SK-N-SH treated with all-trans-retinoic acid at 6 μM for 48 hours (cell line): ENCODE data around the gene OSBPL7.

Source experiments
- ATAC-seq: fragments of 200-7000 bp; cut with Tn5 transposase; 3 replicates; pipeline ENCODE4 v1.9.1; 2020; ENCODE audit warnings: mild to moderate bottlenecking, moderate library complexity
- ARNTL ChIP-seq: fragments of 450-650 bp; formaldehyde crosslinking; IDR thresholded peaks from 2 replicates; pipeline ENCODE4 v1.5.0; 2020; ENCODE audit warnings: low read depth, mild to moderate bottlenecking, moderate library complexity, borderline replicate concordance
- BACH2 ChIP-seq: fragments of 250-450 bp; sonication (Bioruptor Pico); IDR thresholded peaks from 2 replicates; pipeline ENCODE4 v1.9.0; 2021; ENCODE audit warnings: mild to moderate bottlenecking, borderline replicate concordance
- CSDC2 ChIP-seq: fragments of 250-450 bp; sonication (Bioruptor Pico); IDR thresholded peaks from 2 replicates; pipeline ENCODE4 v1.5.0; 2020; ENCODE audit warnings: mild to moderate bottlenecking, moderate library complexity
- ESRRG ChIP-seq: fragments of 250-450 bp; sonication (Bioruptor Pico); IDR thresholded peaks from 2 replicates; pipeline ENCODE4 v1.6.1; 2021; ENCODE audit warnings: mild to moderate bottlenecking
- GLIS3 ChIP-seq: fragments of 250-450 bp; sonication (Bioruptor Pico); IDR thresholded peaks from 2 replicates; pipeline ENCODE4 v1.5.0; 2020; ENCODE audit warnings: mild to moderate bottlenecking, moderate library complexity
- ISL1 ChIP-seq: fragments of 250-450 bp; sonication (Bioruptor Pico); IDR thresholded peaks from 2 replicates; pipeline ENCODE4 v2.1.2; 2022; ENCODE audit warnings: mild to moderate bottlenecking, moderate library complexity
- POU6F1 ChIP-seq: fragments of 250-450 bp; sonication (Bioruptor Pico); IDR thresholded peaks from 2 replicates; pipeline ENCODE4 v1.8.0; 2021; ENCODE audit warnings: low read depth, mild to moderate bottlenecking, moderate library complexity, borderline replicate concordance
- PPARA ChIP-seq: fragments of 250-450 bp; sonication (Bioruptor Pico); IDR thresholded peaks from 2 replicates; pipeline ENCODE4 v1.5.0; 2020; ENCODE audit warnings: mild to moderate bottlenecking, borderline replicate concordance
- RARB ChIP-seq: fragments of 250-450 bp; sonication (Bioruptor Pico); IDR thresholded peaks from 2 replicates; pipeline ENCODE4 v1.8.0; 2021; ENCODE audit warnings: mild to moderate bottlenecking, moderate library complexity
- TCF4 ChIP-seq: fragments of 250-450 bp; sonication (Bioruptor Pico); IDR thresholded peaks from 2 replicates; pipeline ENCODE4 v1.8.0; 2021; ENCODE audit warnings: mild to moderate bottlenecking, moderate library complexity, borderline replicate concordance
- TOX ChIP-seq: fragments of 250-450 bp; sonication (Bioruptor Pico); IDR thresholded peaks from 2 replicates; pipeline ENCODE4 v1.8.0; 2021; ENCODE audit warnings: mild to moderate bottlenecking, moderate library complexity, borderline replicate concordance
- ZC3H10 ChIP-seq: fragments of 250-450 bp; sonication (Bioruptor Pico); IDR thresholded peaks from 2 replicates; pipeline ENCODE4 v1.5.1; 2021; ENCODE audit warnings: mild to moderate bottlenecking, moderate library complexity
- ZFP30 ChIP-seq: fragments of 450-650 bp; formaldehyde crosslinking; IDR thresholded peaks from 2 replicates; pipeline ENCODE4 v1.5.0; 2022; ENCODE audit warnings: mild to moderate bottlenecking, moderate library complexity
- ZNF565 ChIP-seq: fragments of 450-650 bp; formaldehyde crosslinking; conservative IDR thresholded peaks from 2 replicates; pipeline ENCODE4 v1.5.0; 2020; ENCODE audit warnings: low read depth, mild to moderate bottlenecking, moderate library complexity
- ZNF70 ChIP-seq: fragments of 450-650 bp; formaldehyde crosslinking; IDR thresholded peaks from 2 replicates; pipeline ENCODE4 v1.5.0; 2020; ENCODE audit warnings: mild to moderate bottlenecking, moderate library complexity
- ZNF8 ChIP-seq: fragments of 450-650 bp; formaldehyde crosslinking; IDR thresholded peaks from 2 replicates; pipeline ENCODE4 v1.5.0; 2020; ENCODE audit warnings: mild to moderate bottlenecking, moderate library complexity
- TF ChIP-seq, protein P1 (sequence below): fragments of 250-450 bp; sonication (Bioruptor Pico); IDR thresholded peaks from 2 replicates; pipeline ENCODE4 v1.8.0; 2020; ENCODE audit warnings: mild to moderate bottlenecking, moderate library complexity, borderline replicate concordance
- TF ChIP-seq, protein P2 (sequence below): fragments of 250-450 bp; sonication (Bioruptor Pico); IDR thresholded peaks from 2 replicates; pipeline ENCODE4 v1.5.1; 2020; ENCODE audit warnings: low read depth, mild to moderate bottlenecking, moderate library complexity
- TF ChIP-seq, protein P3 (sequence below): fragments of 250-450 bp; sonication (Bioruptor Pico); IDR thresholded peaks from 2 replicates; pipeline ENCODE4 v1.5.0; 2020; ENCODE audit warnings: mild to moderate bottlenecking, moderate library complexity
- TF ChIP-seq, protein P4 (sequence below): fragments of 250-450 bp; sonication (Bioruptor Pico); IDR thresholded peaks from 2 replicates; pipeline ENCODE4 v1.5.1; 2021; ENCODE audit warnings: mild to moderate bottlenecking, moderate library complexity

OSBPL7 gene

DNA sequence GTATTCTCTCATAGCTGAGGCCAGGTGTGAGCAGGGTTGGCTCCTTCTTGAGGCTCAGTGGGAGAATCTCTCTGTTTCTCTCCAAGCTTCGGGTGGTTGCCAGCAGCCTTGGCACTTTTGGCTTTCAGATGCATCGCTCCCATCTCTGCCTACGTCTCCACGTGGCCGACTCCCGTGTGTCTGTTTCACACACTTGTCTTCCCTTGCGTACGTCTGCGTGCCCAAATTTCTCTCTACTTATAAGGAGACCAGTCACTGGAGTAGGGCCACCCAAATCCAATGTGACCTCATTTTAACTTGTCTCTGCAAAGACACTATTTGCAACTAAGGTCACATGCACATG lies 14.7 kb downstream of the OSBPL7 start (continued):
- no peak for TF ChIP-seq CSDC2 (CRISPR knock-in tag)

DNA sequence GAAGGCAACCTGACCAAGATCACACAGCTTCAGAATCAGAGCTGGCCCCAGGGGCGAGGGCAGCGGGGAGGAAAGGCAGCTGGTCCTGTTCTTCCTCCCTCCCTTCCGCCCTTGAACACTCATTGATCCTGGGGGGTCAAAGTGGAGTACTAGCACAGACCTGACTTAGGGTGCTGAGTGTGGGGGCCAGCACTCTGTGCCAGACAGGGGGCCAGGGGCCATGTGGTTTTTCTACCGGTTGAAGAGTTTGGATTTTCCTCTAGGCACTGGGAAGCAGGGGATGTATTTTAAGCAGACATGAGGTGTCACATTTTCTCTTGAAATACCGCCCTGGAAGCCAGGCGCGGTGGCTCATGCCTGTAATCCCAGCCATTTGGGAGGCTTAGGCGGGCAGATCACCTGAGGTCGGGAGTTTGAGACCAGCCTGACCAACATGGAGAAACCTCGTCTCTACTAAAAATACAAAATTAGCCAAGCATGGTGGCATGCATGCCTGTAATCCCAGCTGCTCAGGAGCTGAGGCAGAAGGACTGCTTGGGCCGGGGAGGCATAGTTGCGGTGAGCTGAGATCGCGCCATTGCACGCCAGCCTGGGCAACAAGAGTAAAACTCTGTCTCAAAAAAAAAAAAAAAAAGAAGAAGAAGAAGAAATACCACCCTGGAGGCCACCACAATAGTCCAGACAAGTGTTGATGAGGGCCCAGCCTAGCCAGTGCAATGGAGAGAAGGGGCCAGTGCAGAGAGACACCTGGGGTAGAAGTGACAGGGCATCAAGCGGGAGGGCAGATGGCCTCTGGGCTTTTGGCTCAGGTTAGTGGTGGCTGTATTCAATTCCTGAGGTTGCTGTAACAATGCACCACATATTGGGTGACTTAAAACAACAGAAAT lies 15.3 kb downstream of the OSBPL7 start:
- ATAC-seq, result no peak
- TF ChIP-seq RARB (CRISPR knock-in tag) (no peak), ZNF70 (CRISPR knock-in tag) (no peak), BACH2 (CRISPR knock-in tag) (no peak)

GRCh38 chr17:47804461-47804860 lies 17.1 kb downstream of the OSBPL7 start:
- no peak for TF ChIP-seq PPARA (CRISPR knock-in tag)
- TF ChIP-seq ZFP30 (CRISPR knock-in tag), result no peak
- TF ChIP-seq CSDC2 (CRISPR knock-in tag), result no peak
- TF ChIP-seq, all 23 proteins: peak for 0
- ATAC-seq, result no peak

DNA sequence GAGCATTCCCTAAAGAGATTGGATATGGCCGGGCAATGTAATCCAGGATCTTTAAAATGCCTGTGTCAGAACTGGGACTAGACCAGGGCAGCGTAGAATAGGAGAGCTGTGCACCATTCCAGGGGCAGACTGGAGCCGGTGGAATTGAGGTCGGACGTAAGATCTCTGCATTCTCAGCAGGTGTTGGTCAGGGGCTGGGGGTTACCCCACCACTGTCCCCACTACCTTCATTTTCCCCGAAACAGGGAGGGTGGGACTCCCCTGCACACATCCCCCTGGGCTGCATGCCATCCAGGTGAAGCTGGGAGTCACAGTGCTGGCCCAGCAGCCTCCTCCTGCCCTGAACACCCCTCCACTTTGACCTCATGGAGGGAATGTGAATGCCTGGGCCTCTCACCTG lies 17.8 kb downstream of the OSBPL7 start:
- ATAC-seq, result no peak
- TF ChIP-seq, protein P1, sequence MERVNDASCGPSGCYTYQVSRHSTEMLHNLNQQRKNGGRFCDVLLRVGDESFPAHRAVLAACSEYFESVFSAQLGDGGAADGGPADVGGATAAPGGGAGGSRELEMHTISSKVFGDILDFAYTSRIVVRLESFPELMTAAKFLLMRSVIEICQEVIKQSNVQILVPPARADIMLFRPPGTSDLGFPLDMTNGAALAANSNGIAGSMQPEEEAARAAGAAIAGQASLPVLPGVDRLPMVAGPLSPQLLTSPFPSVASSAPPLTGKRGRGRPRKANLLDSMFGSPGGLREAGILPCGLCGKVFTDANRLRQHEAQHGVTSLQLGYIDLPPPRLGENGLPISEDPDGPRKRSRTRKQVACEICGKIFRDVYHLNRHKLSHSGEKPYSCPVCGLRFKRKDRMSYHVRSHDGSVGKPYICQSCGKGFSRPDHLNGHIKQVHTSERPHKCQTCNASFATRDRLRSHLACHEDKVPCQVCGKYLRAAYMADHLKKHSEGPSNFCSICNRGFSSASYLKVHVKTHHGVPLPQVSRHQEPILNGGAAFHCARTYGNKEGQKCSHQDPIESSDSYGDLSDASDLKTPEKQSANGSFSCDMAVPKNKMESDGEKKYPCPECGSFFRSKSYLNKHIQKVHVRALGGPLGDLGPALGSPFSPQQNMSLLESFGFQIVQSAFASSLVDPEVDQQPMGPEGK (CRISPR knock-in tag), result no peak
- TF ChIP-seq TOX (CRISPR knock-in tag) (no peak), ZNF565 (CRISPR knock-in tag) (no peak), TCF4 (CRISPR knock-in tag) (no peak), ZNF8 (CRISPR knock-in tag) (no peak), ARNTL (CRISPR knock-in tag) (no peak), BACH2 (CRISPR knock-in tag) (no peak), ISL1 (CRISPR knock-in tag) (no peak), ZFP30 (CRISPR knock-in tag) (no peak), PPARA (CRISPR knock-in tag) (no peak), GLIS3 (CRISPR knock-in tag) (no peak), ESRRG (CRISPR knock-in tag) (no peak), POU6F1 (CRISPR knock-in tag) (no peak), ZC3H10 (CRISPR knock-in tag) (no peak), RARB (CRISPR knock-in tag) (no peak)
- TF ChIP-seq, protein P2, sequence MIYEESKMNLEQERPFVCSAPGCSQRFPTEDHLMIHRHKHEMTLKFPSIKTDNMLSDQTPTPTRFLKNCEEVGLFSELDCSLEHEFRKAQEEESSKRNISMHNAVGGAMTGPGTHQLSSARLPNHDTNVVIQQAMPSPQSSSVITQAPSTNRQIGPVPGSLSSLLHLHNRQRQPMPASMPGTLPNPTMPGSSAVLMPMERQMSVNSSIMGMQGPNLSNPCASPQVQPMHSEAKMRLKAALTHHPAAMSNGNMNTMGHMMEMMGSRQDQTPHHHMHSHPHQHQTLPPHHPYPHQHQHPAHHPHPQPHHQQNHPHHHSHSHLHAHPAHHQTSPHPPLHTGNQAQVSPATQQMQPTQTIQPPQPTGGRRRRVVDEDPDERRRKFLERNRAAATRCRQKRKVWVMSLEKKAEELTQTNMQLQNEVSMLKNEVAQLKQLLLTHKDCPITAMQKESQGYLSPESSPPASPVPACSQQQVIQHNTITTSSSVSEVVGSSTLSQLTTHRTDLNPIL, result no peak
- TF ChIP-seq, protein P3, sequence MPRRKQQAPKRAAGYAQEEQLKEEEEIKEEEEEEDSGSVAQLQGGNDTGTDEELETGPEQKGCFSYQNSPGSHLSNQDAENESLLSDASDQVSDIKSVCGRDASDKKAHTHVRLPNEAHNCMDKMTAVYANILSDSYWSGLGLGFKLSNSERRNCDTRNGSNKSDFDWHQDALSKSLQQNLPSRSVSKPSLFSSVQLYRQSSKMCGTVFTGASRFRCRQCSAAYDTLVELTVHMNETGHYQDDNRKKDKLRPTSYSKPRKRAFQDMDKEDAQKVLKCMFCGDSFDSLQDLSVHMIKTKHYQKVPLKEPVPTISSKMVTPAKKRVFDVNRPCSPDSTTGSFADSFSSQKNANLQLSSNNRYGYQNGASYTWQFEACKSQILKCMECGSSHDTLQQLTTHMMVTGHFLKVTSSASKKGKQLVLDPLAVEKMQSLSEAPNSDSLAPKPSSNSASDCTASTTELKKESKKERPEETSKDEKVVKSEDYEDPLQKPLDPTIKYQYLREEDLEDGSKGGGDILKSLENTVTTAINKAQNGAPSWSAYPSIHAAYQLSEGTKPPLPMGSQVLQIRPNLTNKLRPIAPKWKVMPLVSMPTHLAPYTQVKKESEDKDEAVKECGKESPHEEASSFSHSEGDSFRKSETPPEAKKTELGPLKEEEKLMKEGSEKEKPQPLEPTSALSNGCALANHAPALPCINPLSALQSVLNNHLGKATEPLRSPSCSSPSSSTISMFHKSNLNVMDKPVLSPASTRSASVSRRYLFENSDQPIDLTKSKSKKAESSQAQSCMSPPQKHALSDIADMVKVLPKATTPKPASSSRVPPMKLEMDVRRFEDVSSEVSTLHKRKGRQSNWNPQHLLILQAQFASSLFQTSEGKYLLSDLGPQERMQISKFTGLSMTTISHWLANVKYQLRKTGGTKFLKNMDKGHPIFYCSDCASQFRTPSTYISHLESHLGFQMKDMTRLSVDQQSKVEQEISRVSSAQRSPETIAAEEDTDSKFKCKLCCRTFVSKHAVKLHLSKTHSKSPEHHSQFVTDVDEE (CRISPR knock-in tag), result no peak
- TF ChIP-seq, protein P4, sequence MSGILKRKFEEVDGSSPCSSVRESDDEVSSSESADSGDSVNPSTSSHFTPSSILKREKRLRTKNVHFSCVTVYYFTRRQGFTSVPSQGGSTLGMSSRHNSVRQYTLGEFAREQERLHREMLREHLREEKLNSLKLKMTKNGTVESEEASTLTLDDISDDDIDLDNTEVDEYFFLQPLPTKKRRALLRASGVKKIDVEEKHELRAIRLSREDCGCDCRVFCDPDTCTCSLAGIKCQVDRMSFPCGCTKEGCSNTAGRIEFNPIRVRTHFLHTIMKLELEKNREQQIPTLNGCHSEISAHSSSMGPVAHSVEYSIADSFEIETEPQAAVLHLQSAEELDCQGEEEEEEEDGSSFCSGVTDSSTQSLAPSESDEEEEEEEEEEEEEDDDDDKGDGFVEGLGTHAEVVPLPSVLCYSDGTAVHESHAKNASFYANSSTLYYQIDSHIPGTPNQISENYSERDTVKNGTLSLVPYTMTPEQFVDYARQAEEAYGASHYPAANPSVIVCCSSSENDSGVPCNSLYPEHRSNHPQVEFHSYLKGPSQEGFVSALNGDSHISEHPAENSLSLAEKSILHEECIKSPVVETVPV (CRISPR knock-in tag), result no peak
